Mesenteric fat pad (tissue), 1 donor: Measurements from ENCODE around the gene KIF5C. TPM values are rescaled to one million over a fixed set of nuclear protein-coding genes. Genes with fewer than 3 reads are reported as not detected.

Source experiments
- DNase-seq: peaks from one replicate; pipeline ENCODE4 v3.0.0-alpha.2; 2020; ENCODE audit warnings: low spot score
- total RNA-seq: library from RNA; stranded (reverse); fragmentation: NEBNext Ultra II Directional; extraction: Animal tissue kit (Norgen Biotek cat#: 25700); gene quantifications from one replicate; pipeline ENCODE4 v1.2.1, GENCODE V29; 2021
- donor health status: DM: yes; HTN: yes; CAD: no.

The KIF5C gene
- total RNA-seq, 1 donor from 2014 or later = 0.84 TPM

- DNase-seq = no peak
Measured at GRCh38 chr2:148887350-148888002, 12.4 kb downstream of the KIF5C start.

GRCh38 chr2:148888003-148888501 is 13.0 kb downstream of the KIF5C start:
- no peak for DNase-seq

DNA sequence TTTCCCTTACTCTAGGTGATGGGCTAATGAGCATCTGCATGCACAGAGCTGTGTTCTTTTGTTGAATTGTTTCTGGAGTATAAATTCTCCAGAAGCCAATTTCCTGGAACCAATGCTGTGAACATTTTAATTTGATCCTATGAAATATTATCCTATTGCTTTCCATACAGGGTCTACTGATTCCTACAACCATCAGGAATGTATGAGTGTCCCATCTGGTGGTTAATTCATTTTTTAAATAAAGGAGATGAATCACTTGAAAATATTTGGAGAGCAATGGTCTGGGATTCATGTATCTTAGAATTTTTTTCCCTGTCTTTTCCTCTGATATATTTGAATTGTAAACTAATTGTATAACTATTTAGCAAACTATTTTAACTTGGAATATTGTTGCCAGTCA is 14.0 kb downstream of the KIF5C start:
- DNase-seq = no peak

- DNase-seq = no peak
Measured at GRCh38 chr2:148893906-148894305, 18.9 kb downstream of the KIF5C start.

DNA sequence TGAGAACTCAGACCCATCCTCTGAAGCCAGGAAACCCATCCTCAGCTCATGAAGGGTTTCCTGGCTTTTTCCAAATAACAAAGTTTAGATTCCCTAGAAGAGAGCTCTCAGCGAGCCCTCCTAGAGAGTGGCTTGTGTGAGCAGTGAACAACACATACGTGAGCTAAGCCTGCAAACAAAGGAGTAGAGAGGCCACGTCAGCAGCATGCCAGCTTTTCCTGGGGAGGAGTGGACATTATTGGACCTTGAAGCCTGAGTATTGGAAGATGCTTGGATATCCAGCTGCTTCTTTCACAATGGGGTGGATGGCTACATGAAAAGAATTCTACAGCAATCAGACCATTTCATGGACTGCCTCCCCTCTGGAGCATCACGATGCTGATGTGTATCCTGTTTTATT is 21.1 kb downstream of the KIF5C start:
- no peak for DNase-seq

DNA sequence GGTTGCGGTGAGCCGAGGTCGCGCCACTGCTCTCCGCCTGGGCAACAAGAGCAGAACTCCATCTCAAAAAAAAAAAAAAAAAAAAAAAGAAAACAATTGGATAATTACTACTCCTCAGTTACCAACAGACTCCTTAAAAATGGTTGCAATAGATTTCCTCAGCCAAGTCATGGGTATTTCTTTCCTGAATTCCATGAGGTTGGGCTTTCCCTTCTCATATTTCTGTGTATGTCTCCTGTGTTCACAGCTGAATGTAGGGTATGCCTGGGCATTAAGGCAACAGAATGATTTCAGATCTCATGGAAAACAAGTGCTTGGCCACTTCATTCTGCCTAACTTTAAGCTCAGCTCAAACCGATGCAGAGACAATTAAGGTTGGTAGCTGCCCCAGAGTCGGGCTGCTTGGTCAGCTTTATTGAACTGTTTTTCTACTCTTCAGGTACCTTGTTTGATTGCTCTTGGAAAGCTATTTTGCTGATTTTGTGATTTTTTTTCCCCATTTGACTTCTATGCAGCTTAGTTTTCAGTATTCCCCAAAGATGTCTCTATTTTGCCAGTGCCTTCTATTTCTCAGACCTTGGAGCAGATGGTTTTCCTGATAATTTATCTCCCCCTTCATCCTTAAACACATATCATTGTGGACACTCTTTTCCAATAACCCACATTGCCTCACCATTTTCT is 24.8 kb downstream of the KIF5C start:
- no peak for DNase-seq

DNA sequence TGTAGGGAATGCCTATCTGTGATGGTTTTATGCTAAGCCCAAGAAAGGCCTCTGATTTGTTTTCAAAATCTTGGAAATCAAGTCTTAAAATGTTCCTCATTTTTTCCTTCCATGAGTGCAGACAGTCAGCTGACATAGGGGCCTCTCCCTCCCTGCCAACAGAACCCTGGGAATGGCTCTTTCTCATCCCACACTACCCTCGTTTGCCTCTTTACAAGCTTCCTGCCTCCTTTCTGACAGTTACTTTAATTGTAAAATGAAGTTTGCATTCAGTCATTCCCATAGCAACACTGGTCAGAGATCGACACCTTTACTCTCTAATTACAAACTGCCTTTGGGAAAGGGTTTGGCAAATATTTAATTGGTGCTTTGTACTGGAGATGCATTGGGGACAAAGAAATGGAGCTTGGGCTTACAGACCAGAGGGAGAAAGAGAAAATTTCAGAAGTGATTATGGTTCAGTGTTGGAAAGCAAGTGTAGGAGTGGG is 25.4 kb downstream of the KIF5C start:
- no peak for DNase-seq

DNA sequence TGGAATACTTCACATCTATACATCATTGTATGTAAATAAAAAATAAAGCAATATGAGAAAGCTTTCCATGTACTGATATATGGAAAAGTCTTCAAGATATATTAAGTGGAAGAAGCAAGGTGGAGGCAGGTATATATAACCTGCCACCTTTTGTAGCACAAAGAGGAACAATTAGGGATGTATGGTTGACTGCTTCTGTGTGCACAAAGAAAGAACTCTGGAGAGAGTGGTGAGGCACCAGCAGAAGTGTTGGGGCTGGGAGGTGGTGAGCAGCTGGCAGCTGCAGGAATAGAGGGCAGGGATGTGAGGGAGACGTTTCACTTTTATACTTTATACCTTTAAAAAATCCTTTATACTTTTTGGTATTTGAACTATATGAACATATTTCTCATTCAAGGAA is 26.1 kb downstream of the KIF5C start:
- DNase-seq = no peak

- no peak for DNase-seq
Measured at GRCh38 chr2:148902798-148903197, 27.8 kb downstream of the KIF5C start.

DNA sequence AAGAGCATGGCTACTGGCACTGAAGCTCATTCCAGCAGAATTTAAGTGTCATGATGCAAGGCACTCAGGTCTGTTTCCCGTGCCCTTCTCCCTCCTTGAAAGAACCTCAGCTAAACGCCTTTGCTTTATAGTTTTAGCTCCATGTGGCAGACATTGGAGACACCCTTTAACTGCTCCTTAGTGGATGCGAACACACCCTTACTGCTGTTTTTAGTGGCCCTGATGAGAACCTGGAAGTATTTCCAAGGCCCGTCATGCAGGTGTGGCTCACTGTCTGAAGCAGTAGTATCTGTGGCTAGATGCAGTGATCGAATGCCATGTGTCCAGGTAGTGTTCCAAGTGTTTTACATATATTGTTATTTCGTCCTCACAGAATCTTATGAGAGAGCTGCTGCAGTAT is 28.3 kb downstream of the KIF5C start:
- DNase-seq = no peak

GRCh38 chr2:148903979-148904378 is 29.0 kb downstream of the KIF5C start:
- DNase-seq = no peak

DNA sequence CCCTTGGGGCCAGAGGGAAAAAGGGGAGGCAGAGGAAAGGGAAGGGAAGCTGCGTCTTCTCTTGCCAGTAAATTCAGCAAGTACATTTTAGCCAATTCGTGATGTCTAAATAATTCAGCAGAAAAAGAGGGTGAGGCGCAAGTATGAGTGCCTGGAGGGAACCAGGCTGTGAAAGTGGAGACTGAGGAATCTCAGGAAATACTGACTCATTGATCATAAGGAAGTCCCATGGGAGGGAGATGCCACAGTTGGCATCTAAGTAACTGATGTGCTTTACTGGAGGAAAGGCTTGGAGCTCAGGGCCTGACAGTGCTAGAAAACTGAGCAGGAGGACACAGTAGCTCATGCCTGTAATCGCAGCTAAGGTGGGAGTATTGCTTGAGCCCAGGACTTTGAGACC is 31.1 kb downstream of the KIF5C start:
- no peak for DNase-seq

DNA sequence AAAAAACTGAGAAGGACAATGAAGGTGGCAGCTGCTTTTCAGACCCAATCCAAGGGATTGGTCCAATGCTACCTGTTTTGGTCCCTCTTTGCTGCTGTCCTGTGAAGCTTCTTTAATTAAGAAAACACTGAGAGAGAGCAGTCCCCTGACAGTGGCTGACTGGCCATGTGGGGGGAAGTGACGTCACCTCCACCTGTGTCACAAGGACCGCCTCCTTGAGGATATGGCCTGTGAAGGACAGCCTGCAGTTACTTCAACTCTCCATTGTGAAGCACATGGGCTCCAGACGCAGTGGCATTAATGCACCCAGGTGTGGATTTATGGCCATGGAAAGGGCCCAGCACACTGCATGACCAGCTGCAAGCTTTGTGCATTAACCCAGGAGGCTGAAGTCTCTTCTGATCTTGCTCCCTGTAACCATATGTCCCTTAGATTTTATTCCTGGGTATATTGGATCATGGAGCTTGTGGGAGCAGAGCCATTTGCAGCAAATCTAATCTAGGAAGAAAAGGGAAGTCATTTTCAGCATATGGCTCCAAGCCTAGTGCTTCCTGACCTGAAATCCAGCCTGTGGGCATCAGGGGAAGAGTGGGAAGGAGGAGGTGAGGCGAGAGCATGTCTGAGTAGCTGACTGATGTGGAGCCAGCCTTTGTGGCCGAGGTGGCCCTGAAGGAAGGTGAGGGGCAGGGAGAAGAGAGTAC is 32.2 kb downstream of the KIF5C start:
- no peak for DNase-seq

DNA sequence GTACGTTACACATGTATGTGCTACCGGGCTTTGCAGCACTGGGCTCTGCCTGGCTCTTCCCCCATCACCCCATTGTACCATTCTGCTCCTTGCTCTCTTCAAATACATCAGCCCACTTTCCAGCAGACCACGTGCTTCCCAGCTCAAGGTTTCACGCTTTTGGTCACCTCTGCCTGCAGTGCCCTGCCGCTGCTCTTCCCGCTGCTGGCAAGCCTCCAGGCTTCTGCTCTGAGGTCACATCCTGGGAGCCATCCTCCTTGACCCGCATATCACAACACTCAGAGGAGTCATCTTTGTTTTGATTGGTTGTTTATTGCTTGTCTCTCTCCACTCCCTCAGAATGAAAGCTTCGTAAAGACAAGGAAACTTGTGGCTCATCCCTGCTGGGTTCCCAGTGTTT is 34.1 kb downstream of the KIF5C start:
- DNase-seq = no peak

- no peak for DNase-seq
Measured at GRCh38 chr2:148913061-148913460, 38.0 kb downstream of the KIF5C start.

- DNase-seq = no peak
Measured at GRCh38 chr2:148913492-148913891, 38.5 kb downstream of the KIF5C start.

DNA sequence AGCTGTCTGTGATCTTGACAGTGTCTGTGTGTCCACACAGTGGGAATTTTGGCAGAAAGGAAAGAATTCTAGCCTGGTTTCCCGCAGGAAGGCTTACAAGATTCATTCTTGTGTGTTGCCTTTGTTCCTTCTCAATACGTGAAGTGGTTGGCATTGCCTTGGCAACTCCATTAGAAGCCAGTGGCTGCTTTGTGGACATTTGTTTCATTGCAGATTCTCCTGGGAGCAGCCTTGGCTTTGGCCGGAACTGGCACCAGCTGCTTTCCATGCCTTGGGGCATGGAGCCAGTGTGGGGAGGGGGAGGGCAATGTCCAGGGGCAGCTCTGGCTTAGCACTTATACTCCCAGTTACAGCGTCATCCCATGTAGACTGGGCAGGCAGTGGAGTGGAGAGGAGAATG is 39.4 kb downstream of the KIF5C start:
- no peak for DNase-seq

GRCh38 chr2:148917431-148917830 is 42.4 kb downstream of the KIF5C start:
- no peak for DNase-seq

- no peak for DNase-seq
Measured at GRCh38 chr2:148918554-148918953, 43.5 kb downstream of the KIF5C start.

DNA sequence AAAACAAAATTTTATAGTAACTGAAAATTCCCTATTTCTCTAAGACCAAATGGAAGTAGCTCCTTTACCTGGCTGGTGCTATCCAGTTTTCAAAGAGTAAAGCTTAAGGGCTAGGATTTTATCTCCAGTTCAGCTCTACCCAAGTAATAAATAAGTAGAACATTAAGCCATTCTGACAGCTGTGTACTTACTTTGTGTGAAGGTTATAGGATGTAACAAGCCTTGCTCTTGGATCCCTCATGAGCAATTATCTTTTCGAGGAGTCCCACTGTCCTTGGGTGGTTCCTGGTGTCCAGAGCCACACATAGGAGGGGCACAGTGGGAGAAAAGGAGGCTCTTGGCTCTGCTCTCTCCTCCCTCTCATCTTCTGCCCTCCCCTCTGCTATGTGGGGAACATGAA is 45.5 kb downstream of the KIF5C start:
- DNase-seq = no peak

- no peak for DNase-seq
Measured at GRCh38 chr2:148922062-148922461, 47.0 kb downstream of the KIF5C start.

DNA sequence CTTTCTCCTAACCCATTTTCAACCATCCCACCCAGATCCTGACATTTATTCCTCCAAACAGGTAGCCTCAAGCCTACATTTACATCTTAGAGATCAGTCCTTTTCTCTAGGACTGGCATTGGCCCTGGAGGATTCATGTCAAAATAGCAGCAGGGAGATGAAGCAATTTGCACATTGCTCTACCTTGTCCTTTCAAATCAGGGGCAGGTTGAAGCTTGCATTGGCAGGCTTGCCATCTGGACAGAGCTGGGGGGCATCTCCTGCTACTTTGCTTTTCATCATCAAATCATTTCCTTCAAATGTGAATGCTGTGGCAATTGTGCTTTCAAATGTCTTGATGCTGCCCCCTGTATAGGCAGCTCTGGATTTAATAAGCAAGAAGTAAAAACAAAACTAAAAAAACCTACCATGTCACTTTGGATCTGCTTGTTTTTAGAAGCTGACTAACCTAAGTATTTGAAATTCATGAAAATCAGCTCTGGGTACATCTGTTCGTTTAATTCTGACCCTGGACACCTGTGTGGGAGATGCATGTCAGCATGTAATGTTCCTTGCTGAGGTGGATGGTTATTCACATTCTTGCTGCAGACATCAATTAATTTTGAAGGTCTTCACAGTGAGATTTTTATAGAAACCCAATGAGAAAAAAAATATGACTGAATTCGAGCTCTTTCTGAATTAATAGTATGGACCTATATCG is 47.9 kb downstream of the KIF5C start:
- no peak for DNase-seq
